NCI-H460 (cell line): ENCODE results near the gene NUP160. TPM values are rescaled to one million over a fixed set of nuclear protein-coding genes. Genes with fewer than 3 reads are reported as not detected.
"Not testable (repeated sequence)": the region's sequence is repeated elsewhere in the genome, so short reads cannot be mapped to it uniquely, and the experiment has no call there.

ENCODE experiments used
- DNase-seq: peaks from one replicate; pipeline ENCODE4 v3.0.0-alpha.2; 2016; ENCODE audit warnings: low read depth; ENCODE audit errors: extremely low read depth
- total RNA-seq: library from RNA; depleted of rRNA; stranded (reverse); fragments of >200 nt; shearing (Covaris generic); gene quantifications from 2 replicates; pipeline ENCODE4 v1.2.3, GENCODE V29; 2014

Gene NUP160
- total RNA-seq, 1 experiment from 2014 or later = 35.6 TPM

DNA sequence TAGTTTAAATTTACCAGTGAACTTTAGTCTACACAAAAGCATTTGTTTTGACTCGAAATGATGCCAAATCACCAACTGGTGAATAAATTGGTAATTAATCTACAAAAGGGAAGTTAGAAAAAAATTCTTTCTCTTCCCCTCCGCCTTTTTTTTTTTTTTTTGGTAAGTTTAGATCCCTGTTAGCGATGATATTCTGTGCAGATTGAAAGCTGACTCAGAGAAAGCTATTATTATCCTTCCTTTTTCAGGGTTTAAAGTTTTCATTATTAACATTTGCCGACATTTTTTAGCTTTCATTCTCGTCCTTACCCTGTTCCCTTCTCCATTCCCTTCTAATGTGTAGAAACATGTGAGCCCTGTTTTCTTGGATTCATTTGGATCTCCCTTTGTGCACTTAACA is 16.8 kb upstream of the NUP160 start:
- no peak for DNase-seq

DNA sequence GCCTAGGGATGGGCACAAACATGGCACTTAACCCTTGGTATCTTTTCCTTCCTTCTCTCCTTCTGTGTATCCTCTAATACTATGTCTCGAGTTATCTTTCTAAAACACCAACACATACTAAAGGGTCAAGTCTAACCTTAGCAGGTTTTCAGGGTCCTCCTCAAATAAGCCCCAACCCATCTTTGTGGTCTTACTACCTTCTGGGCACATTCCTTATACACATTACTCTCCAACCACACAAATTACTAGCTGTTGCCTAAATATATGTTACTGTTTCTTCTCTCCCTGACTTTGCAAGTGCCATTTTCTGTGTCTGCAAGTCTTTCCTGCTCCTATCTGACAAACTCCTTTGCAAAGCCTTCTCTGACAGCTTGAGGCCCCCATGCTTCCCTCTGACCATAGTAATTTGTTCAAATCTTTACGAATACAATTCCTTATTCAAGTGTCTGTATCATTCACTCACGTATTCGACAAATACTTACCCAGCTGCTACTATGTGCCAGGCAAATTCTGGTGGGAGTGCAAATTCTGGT is 15.8 kb upstream of the NUP160 start:
- peak; percentile 4 for DNase-seq

DNA sequence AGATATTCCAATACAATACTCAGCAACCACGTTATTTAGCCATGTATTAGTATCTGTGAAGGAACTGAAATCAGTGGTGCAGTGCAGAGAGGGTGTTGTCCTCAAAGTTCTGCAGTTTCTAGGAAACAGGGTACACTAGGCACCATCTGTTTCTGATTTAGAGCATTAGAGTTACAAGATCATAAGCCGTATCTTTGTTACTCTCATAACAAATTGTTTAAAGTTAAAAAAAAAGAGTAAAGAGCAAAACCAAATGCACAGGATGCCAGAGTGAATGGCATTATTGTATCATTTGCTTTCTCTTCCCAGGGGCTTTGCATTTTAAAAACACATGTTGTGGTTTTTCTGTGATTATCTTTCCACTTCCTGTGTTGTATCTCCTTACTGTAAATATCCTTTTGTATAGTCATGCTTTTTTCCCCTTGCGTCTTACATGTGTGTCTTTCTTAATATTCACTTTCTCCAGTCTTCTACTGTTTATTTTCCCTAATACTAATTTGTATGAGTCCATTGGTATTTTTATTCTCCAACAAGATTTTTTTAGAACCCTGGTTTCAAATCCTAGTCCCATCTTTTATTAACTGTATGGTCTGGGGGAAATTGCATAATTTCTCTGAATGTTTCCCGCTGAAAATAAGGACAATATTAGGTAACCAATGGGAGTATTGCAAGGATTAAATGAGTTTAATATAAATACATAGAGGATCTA is 15.2 kb upstream of the NUP160 start:
- DNase-seq = peak; percentile 47

DNA sequence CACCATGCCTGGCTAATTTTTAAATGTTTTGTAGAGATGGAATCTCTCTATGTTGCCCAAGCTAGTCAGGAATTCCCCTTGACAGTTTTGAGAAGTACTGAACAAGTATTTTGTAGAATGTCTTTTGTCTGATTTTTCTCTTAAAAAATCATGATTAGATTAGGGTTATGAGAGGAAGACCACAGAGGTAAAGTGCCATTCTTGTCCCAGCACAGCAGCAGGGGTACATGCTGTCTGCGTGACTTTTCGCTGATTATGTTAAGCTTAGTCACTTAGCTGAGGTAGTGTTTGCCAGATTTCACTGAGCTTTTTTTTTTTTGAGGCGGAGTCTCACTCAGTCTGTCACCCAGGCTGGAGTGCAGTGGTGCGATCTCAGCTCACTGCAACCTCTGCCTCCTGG is 13.6 kb upstream of the NUP160 start:
- peak; percentile 51 for DNase-seq

DNA sequence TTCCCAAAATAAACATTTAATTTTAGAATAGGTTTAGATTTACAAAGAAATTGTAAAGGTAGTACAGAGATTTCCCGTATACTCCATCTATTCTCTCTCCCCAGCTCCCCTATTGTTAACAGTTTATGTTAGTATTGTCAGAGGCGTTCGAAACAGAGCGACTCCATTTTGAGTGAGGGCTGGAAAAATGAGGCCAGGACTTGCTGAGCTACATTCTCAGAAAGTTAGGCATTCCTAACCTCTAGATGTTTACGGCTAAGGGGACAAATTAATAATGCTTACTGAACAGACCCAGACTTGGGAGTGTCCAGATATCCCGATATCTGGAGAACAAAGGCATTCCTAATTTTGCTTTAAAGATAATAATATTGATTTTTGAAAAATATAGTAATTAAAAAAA is 12.4 kb upstream of the NUP160 start:
- no peak for DNase-seq

DNA sequence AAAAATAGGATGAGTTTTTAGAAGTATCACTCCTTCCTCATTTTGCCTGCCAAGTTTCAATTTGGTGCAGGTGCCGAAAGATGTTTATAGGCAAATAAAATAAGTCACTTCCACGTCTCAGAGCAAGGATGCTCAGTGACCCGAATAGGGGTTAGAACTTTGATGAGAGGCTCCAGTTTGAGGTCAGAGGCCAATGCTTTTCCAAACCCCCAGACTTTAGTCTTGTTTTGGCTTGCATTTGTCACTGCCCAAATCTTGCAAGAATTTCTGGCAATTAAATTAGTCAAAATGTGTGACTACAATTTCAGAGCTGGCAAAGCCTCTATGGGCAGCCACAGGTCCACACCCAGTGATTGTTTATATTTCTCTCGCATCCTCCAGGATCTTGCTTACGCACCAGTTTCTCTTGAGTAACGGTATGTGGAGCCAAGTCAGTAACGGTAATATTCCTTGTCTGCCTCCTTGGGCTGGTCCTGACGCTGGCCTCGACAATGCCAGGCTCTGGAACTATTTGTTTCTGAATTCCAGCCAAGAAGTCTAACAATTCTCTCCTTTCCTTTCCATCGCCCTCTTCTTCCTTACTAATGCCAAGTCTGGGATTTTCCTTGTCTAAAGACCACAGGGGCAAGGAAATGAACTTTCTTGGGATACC is 9.9 kb upstream of the NUP160 start:
- DNase-seq = peak; percentile 90

DNA sequence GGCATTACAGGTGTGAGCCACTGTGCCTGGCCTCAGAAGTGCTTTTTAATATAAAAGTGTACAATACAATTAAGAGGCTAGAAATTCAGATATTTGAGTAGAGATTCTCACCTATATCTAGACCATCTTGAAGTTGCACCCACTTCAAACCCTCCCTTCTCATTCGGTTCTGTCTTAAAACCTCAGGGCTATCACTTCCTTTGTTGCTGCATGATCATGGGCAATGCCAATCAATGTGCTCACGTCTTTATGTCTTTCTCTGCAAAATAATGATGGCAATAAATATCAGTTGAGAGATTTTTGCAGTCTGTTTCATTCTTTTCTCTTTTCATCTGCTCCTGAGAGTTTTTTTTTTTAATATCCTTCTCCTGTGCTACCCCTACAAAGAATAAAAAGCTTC is 9.3 kb upstream of the NUP160 start:
- peak; percentile 23 for DNase-seq

DNA sequence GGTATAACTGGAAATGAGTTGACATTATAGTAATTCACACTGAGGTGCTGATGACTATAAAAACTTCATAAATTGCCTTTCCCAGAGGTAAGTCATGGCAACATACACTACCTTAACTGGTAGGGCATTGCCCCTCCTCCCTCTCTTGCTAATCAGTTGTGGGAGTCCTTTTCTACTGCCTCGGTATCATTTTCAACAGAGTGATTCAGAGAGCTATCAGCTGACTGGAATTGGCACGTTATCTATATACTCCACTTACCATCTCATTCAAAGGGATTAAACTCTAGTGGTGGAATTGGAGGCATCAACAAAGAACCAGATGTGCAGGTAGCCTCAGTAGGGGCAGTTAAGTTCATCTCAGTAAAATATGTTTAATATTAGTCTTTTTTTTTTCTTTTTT is 8.0 kb upstream of the NUP160 start:
- no peak for DNase-seq

DNA sequence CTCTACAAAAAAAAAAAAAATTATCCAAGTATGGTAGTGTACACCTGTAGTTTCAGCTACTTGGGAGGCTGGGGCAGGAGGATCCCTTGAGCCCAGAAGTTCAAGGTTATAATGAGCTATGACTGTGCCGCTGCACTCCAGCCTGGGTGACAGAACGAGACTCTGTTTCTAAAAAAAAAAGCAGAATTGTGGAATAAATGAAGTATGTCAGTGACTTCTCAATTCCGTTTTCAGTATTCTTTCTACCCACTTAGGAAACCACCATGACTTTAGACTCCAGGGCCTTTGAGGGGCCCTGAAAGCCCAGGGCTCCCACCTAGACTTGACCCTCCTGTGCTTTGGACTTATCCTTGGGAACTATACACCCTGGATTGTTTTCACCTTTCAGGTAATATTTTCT is 6.5 kb upstream of the NUP160 start:
- no peak for DNase-seq

DNA sequence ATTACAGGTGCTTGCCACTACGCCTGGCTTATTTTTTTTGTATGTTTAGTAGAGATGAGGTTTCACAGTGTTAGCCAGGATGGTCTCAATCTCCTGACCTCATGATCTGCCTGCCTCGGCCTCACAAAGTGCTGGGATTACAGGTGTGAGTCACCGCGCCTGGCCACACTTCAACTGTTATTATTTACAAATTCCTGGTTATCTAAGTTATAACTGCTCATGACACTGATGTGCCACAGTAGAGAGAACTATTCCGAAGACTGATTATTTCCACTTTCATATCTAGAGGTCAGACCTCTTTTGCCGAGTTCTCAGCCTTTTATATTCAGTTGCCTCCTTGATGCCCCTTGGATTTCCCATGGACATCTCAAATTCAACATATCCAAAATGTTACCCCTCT is 3.9 kb upstream of the NUP160 start:
- DNase-seq = no peak

DNA sequence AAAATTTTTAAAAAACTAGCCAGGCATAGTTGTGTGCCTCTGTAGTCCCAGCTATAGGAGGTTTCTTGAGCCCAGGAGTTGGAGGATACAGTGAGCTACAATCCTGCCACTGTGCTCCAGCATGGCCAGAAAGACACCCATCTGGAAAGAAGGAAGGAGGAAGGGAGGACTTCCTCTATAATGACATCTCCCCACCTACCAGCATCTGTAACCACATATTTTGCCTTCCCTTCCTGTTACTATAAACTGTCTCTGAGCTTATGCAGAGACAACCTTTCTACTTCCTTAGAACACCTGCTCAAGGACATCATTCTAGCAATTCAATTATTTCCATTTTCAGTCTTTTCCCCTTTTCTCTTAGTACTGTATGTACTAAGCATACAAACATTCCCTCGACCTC is 2.2 kb upstream of the NUP160 start:
- DNase-seq = no peak

DNA sequence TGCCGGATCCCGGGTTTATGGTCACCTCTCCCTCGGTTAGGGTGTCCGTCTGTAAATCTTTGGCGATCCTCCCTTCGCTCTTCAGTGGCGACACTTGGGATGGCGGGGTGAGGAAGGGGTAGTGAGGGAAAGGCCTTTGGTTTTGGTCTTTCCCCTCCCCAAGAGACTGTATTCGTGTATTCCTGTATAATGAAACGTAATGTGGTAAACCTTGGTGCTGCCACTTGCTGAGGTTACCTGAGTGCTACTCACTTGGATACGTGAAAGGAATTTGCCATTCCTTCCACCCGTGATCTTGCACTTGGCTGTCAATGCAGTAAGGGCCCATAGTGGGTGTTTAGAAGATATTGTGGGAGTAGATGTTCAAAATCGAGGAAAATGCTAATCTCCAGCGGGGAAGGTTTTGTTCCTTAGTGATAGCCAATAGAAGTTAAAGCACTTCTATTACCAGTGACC is 578 bp upstream of the NUP160 start:
- no peak for DNase-seq

DNA sequence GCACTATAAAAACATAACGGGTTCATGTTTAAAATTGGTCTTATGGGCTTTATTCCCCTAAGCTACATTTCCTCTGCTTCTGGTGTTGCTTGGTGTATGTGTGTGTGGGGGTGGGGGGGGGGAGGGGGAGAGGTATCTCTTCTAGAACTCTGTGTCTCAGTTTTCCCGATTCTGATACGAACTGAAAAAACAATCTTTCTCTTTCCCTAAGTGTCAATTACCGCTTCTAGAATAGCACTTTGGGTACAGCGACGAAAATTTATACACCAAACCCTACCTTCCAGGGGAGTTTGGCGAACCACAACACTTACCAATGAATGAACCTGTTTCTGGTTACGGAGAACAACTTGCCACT is 636 bp downstream of the NUP160 start:
- DNase-seq = no peak

DNA sequence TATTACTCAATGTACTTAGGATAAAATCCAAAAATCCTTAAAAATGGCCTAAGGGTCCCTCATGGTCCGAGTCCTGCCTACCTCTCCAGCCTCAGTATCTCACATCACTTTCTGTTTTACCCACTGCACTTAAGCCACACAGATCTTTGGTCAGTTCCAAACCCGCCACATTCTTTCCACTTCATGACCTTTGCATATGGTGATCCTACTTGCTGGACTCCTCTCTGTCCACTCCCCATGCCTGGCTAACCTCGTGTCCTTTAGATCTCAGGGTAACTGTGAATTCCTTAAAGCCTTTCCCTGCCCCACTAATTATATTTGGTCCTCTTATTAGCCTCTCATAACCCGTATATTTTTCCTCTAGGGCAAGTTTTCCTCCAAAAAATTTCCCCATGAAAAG is 1.2 kb downstream of the NUP160 start:
- DNase-seq = no peak

DNA sequence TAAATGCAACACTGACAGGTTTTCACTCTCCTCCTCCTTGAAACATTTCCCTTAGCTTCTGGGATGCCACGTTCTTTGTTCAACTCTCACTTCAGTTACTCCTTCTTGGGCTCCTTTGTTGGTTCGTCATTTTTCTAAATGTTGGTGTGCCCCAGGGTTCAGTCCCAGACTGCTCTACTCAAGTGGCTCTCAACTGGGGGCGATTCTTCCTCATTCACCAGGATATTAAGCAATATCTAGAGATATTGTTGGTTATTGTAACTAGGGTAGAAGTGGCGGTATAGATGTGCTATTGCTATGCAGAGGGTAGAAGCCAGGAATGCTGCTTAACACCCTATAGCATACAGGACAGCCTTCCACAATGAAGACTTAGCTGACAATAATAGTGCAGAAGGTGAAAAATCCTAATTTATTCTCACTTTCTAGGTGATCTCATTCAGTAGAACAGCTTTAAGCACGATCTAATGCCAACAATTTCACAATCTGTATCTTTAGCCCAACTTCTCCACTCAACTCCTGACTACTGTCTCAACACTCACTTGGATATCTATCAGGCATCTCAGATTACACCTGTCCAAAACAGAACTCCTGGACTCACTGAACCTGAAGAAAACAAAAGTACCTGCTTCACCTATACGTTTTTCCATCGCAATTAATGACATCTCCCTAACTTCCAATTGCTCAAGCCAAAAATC is 4.6 kb downstream of the NUP160 start:
- no peak for DNase-seq

DNA sequence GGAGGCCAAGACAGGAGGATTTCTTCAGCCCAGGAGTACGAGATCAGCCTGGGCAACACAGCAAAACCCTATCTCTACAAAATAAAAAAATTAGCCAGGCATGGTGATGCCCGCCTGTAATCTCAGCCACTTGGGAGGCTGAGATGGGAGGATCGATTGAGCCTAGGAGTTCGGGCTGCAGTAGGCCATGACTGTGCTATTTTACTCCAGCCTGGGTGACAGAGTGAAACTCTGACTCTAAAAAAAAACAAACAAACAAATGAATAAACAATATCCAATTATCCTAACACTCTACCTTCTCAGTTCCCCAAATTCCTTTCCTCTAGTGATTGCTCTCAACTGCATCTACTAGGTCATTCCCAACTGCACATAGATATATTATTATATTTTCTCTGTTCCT is 5.4 kb downstream of the NUP160 start:
- DNase-seq = no peak

DNA sequence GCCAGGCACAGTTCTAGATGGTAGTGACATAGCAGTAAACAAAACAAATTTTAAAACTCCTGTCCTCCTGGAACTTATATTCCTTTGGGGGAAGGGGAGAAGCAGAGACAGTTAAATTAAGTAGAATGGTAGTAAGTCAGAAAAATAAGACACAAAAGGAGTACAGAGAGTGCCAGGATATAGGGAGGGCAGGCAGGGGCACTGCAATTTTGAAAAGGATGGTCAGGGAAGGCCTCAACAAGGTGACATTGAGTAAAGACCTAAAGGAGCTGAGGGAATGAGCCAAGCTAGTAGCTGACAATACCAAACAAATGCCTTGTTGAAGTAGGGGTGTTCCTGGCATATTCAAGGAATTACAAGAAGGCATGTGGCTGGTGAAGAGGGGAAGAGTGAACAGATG is 10.2 kb downstream of the NUP160 start:
- DNase-seq = no peak

DNA sequence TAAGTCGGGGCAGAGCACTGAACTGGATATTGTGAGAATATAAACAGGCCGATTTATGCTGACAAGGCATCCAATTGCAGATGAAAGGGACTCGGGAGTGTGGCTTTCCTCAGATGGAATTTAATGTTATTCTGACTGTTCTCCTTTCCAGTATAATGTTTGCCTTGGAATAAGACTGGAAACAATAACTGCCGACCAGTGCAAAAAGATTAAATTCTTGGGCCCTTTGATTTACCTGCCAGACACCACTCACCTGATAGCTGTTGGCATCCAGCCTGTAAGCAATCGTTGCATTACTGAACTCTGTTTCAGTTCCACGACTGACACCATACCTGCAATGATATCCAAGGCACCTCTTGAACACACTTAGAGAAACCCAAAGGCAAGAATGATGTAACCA is 10.9 kb downstream of the NUP160 start:
- no peak for DNase-seq

DNA sequence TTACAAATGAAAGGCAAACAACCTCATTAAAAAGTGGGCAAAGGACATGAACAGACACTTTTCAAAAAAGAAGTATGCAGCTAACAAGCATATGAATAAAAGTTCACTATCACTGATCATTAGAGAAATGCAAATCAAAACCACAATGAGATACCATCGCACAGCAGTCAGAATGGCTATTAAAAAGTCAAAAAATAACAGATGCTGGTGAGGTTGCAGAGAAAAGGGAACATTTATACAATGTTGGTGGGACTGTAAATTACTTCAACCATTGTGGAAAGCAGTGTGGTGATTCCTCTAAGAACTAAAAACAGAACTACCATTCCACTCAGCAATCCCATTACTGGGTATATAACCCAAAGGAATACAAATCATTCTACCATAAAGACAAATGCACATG is 18.1 kb downstream of the NUP160 start:
- not testable (repeated sequence) for DNase-seq

DNA sequence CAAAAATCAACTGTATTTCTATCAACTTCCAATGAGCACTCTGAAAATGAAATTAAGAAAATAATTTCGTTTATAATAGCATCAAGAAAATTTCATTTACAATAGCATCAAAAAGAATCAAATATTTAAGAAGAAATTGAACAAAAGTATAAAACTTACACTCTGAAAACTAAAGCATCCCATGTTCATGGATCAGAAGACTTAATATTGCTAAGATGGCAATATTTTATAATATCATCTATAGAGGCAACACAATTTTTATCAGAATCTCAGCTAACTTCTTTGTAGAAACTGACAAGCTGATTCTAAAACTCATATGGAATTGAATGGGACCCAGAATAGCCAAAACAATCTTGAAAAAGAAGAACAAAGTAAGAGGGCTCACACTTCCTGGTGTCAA is 19.9 kb downstream of the NUP160 start:
- no peak for DNase-seq

DNA sequence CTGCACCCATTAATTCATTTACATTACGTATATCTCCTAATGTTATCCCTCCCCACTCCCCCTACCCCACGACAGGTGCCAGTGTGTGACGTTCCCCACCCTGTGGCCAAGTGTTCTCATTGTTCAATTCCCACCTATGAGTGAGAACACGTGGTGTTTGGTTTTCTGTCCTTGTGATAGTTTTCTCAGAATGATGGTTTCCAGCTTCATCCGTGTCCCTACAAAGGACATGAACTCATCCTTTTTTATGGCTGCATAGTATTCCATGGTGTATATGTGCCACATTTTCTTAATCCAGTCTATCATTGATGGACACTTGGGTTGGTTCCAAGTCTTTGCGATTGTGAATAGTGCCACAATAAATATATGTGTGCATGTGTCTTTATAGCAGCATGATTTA is 25.5 kb downstream of the NUP160 start:
- DNase-seq = not testable (repeated sequence)

DNA sequence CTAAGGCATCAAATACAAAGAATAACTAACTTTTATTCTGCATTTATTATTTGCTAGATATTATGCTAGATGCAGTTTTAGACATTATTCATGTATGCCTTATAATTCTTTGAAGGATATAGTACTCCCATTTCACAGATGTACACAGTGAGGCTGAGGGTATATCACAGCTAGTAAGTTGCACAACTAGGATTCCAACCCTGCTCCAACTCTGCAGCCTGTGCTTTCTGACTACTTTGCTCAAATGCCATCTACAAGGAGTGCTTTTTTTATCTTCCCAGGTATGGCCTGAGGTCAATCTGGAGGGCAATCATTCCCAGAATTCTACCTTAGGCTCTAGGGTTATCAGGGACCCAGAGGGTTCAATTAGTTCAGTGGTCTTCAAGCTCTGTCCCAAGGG is 28.4 kb downstream of the NUP160 start:
- DNase-seq = no peak
